GM12872 (cell line): ENCODE results near the gene APH1B.
A peak's percentile ranks its signal among the peaks of the same experiment; 100 is the strongest.

Source experiments
- CTCF ChIP-seq: IDR thresholded peaks from 3 replicates; pipeline ENCODE4 v1.5.1; 2011; ENCODE audit warnings: low read depth, mild to moderate bottlenecking, low read length, moderate library complexity; ENCODE audit not compliant: insufficient read depth

The APH1B gene

DNA sequence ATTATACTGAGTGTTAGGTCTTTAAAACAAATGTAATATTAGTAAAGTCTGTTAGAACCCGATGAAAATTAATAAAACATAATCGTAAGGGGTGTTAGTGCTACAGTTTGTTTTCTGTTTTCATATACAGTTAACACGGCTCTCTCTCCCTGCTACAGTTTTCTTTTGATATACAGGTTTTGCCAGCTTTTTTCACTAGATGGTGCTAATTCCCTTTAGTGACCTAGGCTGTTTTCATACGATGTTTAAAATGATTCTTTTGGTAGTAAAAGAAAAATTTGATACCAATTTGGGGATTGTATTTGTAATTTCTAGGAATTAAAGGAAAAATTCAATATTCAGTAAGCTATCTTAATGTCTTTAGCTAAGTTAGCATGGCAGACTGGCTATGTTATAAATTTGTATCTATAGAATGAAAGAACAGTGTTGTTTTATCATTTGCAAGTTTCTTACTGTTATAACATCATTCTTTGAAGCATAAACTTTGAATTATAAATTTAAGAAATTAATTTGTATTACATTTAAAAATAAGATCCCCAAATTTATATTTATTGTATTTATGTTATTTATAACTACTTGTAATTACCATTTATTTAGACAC, 11.5 kb downstream of the APH1B start:
- peak; percentile 56 for TF ChIP-seq CTCF

DNA sequence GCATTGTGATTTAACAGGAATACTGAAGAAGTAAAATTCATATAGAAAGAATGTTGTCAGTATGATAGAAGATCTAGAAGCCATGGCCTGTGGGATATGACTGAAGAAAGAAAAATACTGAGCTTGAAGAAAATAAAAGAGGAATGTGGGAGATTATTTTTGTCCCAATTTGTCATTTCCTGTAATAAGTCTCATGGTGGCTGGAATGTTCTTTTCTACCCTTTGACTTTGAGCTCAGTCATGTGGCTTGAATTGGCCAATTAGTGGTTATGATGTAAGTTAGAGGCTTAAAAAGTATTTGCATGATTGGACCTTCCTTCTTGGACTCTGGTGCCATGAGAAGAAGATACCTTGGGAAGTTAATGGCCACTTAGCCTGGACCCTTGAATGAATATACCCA, 14.1 kb downstream of the APH1B start:
- no peak for TF ChIP-seq CTCF

DNA sequence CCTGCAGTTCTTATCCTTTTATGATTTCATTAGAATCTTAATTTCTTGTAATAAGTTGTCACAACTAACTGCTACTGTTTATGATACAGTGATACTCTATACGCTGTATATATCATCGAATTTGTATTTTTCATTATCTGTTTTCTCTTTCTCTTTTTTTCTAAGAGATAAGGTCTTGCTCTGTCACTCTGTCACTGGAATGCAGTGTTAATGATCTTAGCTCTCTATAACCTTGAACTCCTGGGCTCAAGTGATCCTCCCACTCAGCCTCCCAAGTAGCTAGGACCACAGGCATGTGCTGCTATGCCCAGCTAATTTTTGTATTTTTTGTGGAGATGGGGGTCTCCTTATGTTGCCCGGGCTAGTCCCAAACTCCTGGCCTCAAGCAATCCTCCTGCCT, 14.8 kb downstream of the APH1B start:
- TF ChIP-seq CTCF = no peak

DNA sequence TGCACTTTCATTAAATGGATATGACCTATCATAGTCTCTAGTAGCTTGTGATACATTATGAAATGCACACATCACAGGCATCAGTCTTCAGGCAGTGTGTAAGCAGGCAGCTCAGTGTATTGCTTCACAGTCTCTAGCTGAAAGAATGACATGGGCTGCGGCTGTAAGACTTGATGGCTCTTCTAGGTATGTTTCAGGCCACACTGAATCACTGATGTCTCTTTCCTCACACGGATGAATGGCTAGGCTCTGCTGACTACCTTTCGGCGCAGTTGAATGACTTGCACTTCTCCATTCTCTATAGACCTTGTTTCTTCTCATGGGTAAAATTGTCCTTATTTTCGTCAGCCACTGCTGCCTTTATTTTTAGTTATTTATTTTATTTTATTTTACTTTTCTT, 15.4 kb downstream of the APH1B start:
- no peak for TF ChIP-seq CTCF

GRCh38 chr15:63294359-63294758, 17.0 kb downstream of the APH1B start:
- TF ChIP-seq CTCF = no peak

DNA sequence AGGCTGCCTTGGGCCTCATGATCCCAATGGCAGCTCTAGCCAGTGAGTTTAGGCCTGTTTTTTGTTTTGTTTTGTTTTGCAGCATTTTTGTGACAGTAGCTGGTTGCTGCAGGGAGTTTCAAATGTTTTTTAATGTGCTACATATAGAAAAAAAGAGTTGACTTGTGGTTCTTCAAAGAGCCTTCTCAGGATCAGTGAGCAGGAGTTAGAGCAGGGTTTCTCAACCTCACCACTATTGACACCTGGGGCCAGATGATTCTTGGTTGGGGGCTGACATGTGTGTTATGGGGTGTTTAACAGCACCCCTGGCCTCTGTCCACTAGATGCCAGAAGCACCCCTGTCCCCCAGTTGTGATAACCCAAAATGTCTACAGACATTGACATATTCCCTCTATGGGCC, 17.9 kb downstream of the APH1B start:
- no peak for TF ChIP-seq CTCF

DNA sequence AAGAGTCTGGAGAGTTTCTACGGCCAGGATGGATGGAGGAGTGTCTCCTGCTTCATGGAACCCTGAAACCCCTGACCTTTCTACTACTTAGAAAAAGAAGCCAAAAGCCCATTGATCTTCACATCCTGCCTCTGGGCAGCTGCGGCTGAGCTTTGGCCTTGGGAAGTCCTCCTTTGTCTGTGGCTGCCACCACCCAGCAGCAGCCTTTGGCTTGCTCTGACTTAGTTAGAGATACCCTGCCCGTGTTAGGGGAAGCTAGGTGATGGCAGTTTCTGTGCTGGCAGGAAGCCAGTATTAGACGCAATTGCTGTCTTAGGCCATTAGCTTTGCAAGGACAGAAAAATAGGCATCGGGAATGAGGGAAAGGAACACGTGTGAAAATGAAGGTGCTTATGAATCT, 18.8 kb downstream of the APH1B start:
- TF ChIP-seq CTCF = no peak
